GM21367 (cell line): Measurements from ENCODE around the gene MSMO1.
"Not testable (repeated sequence)": the region's sequence is repeated elsewhere in the genome, so short reads cannot be mapped to it uniquely, and the experiment has no call there.

ENCODE experiments used
- ATAC-seq: cut with Tn5 transposase; IDR thresholded peaks from one replicate; pipeline ENCODE4 v1.9.1; 2021; ENCODE audit not compliant: unreplicated experiment

MSMO1 gene

GRCh38 chr4:165324236-165324917, 3.1 kb upstream of the MSMO1 start:
- no peak for ATAC-seq

DNA sequence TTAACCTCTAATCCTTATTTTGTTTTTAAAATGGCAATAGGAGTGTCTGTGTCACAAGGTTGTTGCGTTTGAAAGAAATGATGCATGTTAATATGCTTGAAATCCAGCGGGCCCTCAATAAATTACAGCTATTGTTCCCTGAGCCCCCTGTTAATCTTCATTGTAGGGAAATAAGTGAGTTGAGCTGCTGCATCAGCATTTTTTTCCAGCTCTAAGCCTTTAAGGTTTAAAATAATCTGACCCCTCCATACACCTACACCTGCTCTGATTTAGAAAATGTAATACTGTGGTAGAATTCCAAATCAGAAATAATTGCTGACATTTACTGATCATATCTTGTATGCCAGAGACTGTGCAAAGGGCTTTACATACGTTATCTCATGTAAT, 2.6 kb upstream of the MSMO1 start:
- no peak for ATAC-seq

DNA sequence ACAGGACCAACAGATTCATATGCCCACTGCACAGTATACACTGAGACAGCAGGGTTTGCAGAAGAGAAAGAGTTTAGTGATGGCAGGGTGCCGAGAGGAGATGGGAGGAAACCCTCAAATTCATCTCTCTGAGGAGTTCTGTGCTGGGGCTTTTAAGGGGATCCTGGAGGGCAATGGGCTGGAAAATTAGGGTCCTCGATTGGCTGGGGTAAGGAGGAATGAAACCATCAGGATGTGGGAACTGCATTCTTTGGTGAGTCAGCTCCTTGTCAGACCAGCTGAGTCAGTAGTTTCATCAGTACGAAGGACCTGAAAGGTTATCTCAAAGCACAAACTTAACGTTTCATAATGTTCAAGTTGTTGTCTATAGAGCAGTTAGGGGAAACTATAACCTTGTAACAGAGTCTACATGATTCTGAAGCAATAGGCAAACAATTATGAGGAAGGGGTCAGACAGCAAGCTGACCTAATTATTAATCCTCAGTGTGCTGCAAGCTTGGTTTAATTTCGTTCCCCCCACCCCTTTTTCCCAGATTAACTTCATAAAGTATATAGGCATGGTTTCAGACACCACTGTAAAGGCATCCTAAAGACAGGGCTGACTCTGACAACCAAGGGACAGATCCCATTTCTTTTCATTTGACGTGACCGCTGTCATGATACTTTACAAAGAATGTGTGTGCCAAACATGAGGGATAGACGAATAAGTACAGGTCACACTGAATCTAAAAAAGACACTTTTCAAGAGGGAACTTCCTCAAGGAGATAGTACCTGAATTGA, 1.5 kb upstream of the MSMO1 start:
- no peak for ATAC-seq

DNA sequence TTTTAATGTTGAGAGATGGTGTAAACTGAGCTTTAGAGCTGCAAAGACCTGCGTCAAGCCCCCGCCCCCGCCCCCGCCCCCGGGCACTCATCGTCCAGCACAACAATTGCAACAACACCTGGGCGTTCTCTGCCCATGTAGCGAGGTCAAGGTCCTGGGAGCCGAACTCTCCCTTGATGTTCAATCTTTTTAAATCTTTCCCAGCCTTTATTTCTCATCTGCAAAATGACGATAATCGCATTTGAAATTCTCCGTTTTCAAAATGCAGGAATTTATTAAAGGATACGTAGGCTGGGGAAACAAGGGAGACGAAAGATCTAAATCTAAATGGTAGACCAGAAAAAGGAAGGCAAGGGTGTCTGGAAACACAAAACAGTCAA, 648 bp upstream of the MSMO1 start:
- no peak for ATAC-seq

- ATAC-seq = no peak
These were observed 594 bp downstream of the MSMO1 start for GRCh38 chr4:165328101-165328425.

DNA sequence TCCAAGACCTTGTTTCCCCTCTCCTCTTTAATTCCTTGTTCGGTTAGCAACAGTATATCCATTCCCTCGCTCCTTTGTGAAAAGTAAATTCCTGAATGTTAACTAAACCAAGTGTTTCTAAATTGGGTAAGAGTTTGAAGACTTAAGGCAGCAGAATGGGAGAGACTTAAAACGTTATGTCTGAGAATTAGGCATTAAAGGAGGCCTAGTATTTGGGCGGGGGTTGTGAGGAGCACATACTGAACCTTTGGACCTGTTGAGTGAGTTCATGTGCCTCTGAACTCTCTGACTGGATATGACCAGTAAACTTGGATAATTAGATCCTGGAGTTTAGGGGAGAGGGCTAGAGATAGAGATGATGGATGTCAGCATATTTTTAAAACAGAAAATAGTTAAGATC, 1.2 kb downstream of the MSMO1 start:
- ATAC-seq = no peak

DNA sequence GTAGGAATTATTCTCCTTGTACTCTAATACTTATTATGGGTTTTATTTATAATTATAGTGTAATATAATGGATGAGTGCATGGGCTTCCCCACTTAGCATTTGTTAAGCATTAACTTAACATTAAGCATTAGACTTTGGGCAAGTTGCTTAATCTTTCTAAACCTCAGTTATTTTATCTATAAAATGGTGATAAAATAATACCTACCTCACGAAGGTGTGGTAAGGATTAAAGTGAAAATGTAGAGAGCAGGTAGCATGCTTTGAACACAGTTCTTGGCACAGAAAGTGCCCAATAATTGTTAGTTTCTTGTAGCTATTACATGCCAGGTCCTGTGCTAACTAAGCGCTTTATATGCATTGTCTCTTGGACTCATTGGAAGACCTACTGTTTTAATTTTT, 2.6 kb downstream of the MSMO1 start:
- no peak for ATAC-seq

DNA sequence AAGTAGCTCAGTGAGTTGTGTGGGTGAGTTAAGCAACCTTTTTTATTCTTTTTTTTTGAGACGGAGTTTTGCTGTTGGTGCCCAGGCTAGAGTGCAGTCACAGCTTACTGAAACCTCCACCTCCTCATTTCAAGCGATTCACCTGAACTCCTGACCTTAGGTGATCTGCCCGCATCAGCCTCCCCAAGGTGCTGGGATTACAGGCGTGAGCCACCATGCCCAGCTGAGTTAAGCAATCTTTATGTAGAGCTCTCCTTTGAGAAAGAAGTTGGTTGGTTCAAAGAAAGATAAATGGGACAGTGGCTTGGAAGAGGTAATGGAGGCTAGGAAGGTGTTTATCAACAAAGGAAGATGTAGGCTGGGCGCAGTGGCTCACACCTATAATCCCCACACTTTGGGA, 3.2 kb downstream of the MSMO1 start:
- ATAC-seq = no peak

DNA sequence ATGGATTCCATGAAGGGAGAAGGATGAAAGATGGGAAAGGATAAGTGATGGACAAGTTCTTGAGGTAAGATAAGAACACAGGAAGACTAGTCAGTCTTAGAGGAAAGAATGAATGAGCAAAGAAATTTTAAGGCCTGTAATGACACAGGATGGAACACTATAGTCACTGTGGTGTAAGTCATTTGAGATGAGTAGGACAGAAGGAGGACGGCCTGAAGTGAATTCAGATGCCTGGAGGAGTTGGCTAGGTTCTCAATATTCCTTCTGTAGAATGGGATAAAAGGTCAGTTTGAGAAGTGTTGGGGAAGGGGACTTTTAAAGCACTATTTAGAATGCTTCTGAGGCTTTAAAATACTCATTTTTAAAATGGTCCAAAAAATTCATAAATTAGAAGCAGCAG, 3.9 kb downstream of the MSMO1 start:
- ATAC-seq = no peak

DNA sequence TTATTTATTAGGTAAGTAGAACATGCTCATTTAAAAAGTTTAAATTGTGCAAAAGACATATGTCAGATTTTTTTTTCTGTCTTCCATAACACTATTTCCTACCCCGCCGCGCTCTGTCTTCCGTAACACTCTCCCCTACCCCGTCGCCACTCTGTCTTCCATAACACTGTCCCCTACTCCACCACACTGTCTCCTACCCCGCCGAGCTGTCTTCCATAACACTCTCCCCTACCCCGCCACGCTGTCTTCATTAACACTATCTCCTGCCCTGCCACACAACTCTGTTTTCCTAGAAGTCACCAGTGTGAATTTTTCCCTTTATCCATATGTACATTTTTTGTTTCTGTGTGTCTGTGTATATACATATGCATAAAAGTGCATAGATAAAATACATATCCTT, 4.4 kb downstream of the MSMO1 start:
- ATAC-seq = no peak

- no peak for ATAC-seq
These were observed 5.0 kb downstream of the MSMO1 start for GRCh38 chr4:165332502-165332901.

DNA sequence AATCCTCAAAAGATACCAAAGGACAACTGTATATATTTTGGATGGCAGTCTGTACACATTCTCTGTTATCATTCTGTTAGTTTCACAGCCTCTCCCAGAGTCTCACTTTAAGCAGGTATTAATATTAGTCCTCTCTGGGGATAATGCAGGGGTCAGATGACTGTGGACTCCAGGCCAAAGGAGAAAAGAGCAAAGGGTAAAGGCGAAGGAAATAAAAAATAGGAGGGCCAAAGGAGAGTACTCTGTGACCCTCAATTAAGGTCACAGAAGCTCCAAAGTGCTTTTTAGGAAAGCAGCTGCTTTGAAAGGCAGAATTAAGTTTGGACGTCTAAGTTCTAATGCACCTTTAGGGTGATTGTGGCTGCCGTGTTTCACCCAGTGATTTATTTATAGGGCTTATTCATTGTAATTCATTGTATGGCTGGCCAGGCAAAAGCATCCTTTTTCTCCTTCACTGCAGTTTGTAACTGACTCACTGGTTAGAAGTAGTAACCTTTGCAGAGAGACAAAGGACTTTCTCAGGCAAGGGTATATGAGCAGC, 7.8 kb downstream of the MSMO1 start:
- ATAC-seq = no peak

DNA sequence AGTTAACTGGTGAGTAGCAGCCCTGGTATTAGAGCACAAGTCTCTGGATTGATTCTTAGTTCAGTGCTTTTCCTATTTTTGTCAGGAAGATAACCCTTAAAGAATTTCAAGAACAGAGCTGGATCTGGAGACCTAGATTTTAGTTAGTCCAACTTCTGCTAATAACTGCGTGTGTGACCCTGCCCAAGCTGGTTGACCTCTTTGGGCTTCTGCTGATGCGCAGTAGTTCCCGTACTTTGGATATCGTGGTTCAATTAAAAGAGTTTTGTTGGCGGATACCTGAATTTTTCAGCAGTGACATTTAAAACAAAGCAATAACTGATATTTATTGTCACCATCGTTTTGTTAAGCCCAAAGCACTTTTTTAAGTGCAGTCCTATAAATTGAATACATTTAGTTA, 9.3 kb downstream of the MSMO1 start:
- ATAC-seq = no peak

DNA sequence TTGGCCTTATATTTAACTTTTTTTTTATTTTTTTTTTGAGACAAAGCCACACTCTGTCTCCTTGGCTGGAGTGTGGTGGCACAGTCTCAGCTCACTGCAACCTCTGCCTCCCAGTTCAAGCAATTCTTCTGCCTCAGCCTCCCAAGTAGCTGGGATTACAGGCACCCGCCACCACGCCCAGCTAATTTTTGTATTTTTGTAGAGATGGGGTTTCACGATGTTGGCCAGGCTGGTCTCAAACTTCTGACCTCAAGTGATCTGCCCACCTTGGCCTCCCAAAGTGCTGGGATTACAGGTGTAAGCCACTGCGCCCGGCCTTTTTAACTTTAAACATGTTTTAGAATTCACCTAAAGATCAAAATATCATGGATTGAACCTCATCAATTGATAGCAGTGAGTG, 14.9 kb downstream of the MSMO1 start:
- ATAC-seq = not testable (repeated sequence)

GRCh38 chr4:165343353-165344191, 16.1 kb downstream of the MSMO1 start:
- no peak for ATAC-seq

DNA sequence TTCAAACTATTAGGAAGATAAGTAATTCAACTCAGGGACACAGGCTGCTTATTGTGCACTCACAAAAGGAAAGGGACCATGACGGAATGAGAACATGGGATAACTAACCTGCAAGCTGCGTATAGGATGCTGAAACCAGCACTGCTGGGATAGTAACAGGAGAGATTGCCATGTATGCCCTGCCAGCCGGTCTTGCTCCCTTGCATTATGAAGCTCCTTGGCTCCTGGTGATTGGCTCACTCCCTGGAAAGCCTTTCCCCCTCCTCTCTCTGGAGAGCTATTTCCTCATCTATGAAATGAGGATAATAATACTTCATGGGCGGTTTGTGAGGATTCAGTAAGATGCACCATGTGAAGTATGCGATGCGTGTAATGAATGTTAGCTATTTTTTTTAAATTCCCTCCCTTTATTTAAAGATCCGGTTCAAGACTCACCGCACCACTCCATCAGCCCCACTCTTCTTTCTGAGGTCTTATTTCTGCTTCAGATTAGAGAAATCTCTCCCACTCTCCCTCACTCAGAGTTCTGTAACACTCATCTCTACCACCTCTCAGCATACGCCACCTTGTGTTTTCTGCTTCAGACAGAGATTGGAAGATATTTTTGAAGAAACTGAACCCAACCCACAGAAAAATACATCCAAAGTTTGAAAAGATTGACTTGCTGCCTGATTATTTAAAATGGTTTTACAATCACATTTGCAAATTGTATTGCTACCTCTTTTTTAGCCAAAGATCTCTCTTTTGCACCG, 18.4 kb downstream of the MSMO1 start:
- ATAC-seq = no peak

- no peak for ATAC-seq
These were observed 20.4 kb downstream of the MSMO1 start for GRCh38 chr4:165347647-165348569.

GRCh38 chr4:165351359-165352130, 24.1 kb downstream of the MSMO1 start:
- ATAC-seq = no peak

DNA sequence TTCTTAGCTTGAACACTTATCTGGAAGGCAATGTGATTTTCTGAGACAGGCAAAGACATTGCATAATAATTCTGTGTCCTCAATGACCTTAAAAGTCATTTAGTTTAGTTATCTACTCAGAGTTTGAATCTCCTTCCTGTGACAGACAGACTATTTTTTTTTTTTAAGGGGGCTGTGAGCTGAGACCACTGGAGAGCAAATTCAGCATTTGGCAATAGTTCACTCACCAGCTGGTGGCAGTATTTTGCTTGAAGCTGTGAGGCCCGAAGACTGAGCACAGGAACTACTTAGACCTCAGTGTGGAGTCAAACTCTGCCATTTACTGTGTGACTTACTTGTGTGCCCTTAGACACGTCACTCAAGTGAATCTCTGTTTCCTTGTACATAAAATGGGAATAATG, 28.4 kb downstream of the MSMO1 start:
- ATAC-seq = peak; percentile 51
